Measurements from ENCODE around the gene NFAM1. TPM values are rescaled to one million over a fixed set of nuclear protein-coding genes. Genes with fewer than 3 reads are reported as not detected.

NFAM1 gene
- total and polyA plus RNA-seq, 4 donors, result 0.36 to 3.8 (median 2.6) TPM

- no peak overlapping the region for H3K27ac ChIP-seq (ENCODE audit: low read depth in 1 of 2, low read length in 2 of 2)
- no peaks in the 10 kb centered on the region for H3K36me3 ChIP-seq (ENCODE audit: control insufficient read depth in 4 of 4, insufficient read depth in 3 of 4, low read depth in 1 of 4, low read length in 3 of 4)
- H3K9ac ChIP-seq (ENCODE audit: low read depth in 1 of 2, low read length in 2 of 2), result no peak overlapping the region
- DNase-seq (ENCODE audit: low spot score), result no peak
- no peak for TF ChIP-seq FOXA2 (IDR thresholded peaks at IDR 0.05)
- TF ChIP-seq, protein P1, sequence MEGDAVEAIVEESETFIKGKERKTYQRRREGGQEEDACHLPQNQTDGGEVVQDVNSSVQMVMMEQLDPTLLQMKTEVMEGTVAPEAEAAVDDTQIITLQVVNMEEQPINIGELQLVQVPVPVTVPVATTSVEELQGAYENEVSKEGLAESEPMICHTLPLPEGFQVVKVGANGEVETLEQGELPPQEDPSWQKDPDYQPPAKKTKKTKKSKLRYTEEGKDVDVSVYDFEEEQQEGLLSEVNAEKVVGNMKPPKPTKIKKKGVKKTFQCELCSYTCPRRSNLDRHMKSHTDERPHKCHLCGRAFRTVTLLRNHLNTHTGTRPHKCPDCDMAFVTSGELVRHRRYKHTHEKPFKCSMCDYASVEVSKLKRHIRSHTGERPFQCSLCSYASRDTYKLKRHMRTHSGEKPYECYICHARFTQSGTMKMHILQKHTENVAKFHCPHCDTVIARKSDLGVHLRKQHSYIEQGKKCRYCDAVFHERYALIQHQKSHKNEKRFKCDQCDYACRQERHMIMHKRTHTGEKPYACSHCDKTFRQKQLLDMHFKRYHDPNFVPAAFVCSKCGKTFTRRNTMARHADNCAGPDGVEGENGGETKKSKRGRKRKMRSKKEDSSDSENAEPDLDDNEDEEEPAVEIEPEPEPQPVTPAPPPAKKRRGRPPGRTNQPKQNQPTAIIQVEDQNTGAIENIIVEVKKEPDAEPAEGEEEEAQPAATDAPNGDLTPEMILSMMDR (IDR thresholded peaks at IDR 0.05; ENCODE audit: low read depth, low read length, missing input control), result no peak
- no peak for TF ChIP-seq GABPA (IDR thresholded peaks at IDR 0.05 in 1 of 2, conservative IDR thresholded peaks at IDR 0.05 in 1 of 2)
- TF ChIP-seq SP1 (IDR thresholded peaks at IDR 0.05), result no peak
- no peak for TF ChIP-seq YY1 (IDR thresholded peaks at IDR 0.05)
- TF ChIP-seq REST (IDR thresholded peaks at IDR 0.05), result no peak
- no peak for TF ChIP-seq JUND (IDR thresholded peaks at IDR 0.05)
- no peak for TF ChIP-seq RXRA (IDR thresholded peaks at IDR 0.05)
- no peak for TF ChIP-seq TAF1 (conservative IDR thresholded peaks at IDR 0.05)
- no peak for TF ChIP-seq NR2F2 (IDR thresholded peaks at IDR 0.05)
- TF ChIP-seq, protein P2, sequence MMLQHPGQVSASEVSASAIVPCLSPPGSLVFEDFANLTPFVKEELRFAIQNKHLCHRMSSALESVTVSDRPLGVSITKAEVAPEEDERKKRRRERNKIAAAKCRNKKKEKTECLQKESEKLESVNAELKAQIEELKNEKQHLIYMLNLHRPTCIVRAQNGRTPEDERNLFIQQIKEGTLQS (IDR thresholded peaks at IDR 0.05), result no peak
- no peak for TF ChIP-seq FOXA1 (IDR thresholded peaks at IDR 0.05)
- no peaks in the 10 kb centered on the region for H3K9me3 ChIP-seq (ENCODE audit: control insufficient read depth in 4 of 4, low read length in 3 of 4)
- 81% methylated on average over 10 of the region's 10 CpGs for WGBS
- H3K4me1 ChIP-seq (ENCODE audit: control insufficient read depth in 4 of 4, insufficient read depth in 4 of 4, low read length in 3 of 4), result peaks cover 0 to 13% (median 8%) of the 10 kb centered on the region in 4 donors
- no peak overlapping the region for H3K4me3 ChIP-seq (ENCODE audit: low read depth in 1 of 3, low read length in 3 of 3)
- H3K27me3 ChIP-seq (ENCODE audit: control insufficient read depth in 4 of 4, insufficient read depth in 4 of 4, low read length in 3 of 4), result no peaks in the 10 kb centered on the region
Measured at GRCh38 chr22:42353883-42354727, 78.1 kb downstream of the NFAM1 start.

- H3K4me3 ChIP-seq (ENCODE audit: low read depth in 1 of 3, low read length in 3 of 3), result no peak overlapping the region
- no peak for TF ChIP-seq YY1 (IDR thresholded peaks at IDR 0.05)
- no peak for TF ChIP-seq ZBTB33 (IDR thresholded peaks at IDR 0.05)
- TF ChIP-seq, protein P1 (IDR thresholded peaks at IDR 0.05; ENCODE audit: low read depth, low read length, missing input control), result no peak
- TF ChIP-seq FOXA2 (IDR thresholded peaks at IDR 0.05), result no peak
- TF ChIP-seq NR2F2 (IDR thresholded peaks at IDR 0.05), result no peak
- TF ChIP-seq TAF1 (conservative IDR thresholded peaks at IDR 0.05), result no peak
- no peak for TF ChIP-seq HNF4A (conservative IDR thresholded peaks at IDR 0.05)
- no peak for TF ChIP-seq RXRA (IDR thresholded peaks at IDR 0.05)
- H3K9me3 ChIP-seq (ENCODE audit: control insufficient read depth in 4 of 4, low read length in 3 of 4), result no peaks in the 10 kb centered on the region
- H3K9ac ChIP-seq (ENCODE audit: low read depth in 1 of 2, low read length in 2 of 2), result no peak overlapping the region
- H3K4me1 ChIP-seq (ENCODE audit: control insufficient read depth in 4 of 4, insufficient read depth in 4 of 4, low read length in 3 of 4), result no peaks in the 10 kb centered on the region
- H3K27me3 ChIP-seq (ENCODE audit: control insufficient read depth in 4 of 4, insufficient read depth in 4 of 4, low read length in 3 of 4), result no peaks in the 10 kb centered on the region
- no peaks in the 10 kb centered on the region for H3K36me3 ChIP-seq (ENCODE audit: control insufficient read depth in 4 of 4, insufficient read depth in 3 of 4, low read depth in 1 of 4, low read length in 3 of 4)
- no peak for DNase-seq (ENCODE audit: low spot score)
- H3K27ac ChIP-seq (ENCODE audit: low read depth in 1 of 2, low read length in 2 of 2), result no peak overlapping the region
- WGBS, result 95% methylated on average over 4 of the region's 4 CpGs
Measured at GRCh38 chr22:42350373-42350772, 81.8 kb downstream of the NFAM1 start.

All from liver (tissue), 9 donors.